Uterus (tissue), 2 donors: ENCODE data around the gene KIF26B.

ENCODE experiments used
- CTCF ChIP-seq, 4 experiments: fragments of 200-600 bp in 2 of 4; fragments of 450-650 bp in 2 of 4; sonication (generic) in 2 of 4; IDR thresholded peaks; one replicate each; pipeline ENCODE4 v1.5.1; 2016 to 2019; ENCODE audit warnings: antibody characterized with exemption in 4 of 4, mild to moderate bottlenecking in 2 of 4, moderate library complexity in 1 of 4
- POLR2A ChIP-seq, 2 donors: fragments of 450-650 bp; IDR thresholded peaks; one replicate each; pipeline ENCODE4 v1.6.1; 2016; ENCODE audit warnings: antibody characterized with exemption in 2 of 2, mild to moderate bottlenecking in 1 of 2, moderate library complexity in 1 of 2

GRCh38 chr1:245279346-245279745 is 124.6 kb downstream of the KIF26B start:
- TF ChIP-seq POLR2A (IDR thresholded peaks at IDR 0.05): no peak
- no peak for TF ChIP-seq CTCF (IDR thresholded peaks at IDR 0.05)
